K562 (cell line): Measurements from ENCODE around the gene MED16. TPM values are rescaled to one million over a fixed set of nuclear protein-coding genes. Genes with fewer than 3 reads are reported as not detected.

Experiments
- ATAC-seq: fragments of 200-7000 bp; cut with Tn5 transposase; 3 replicates; pipeline ENCODE4 v1.9.1; 2020; ENCODE audit warnings: moderate library complexity
- BruUV-seq: library from RNA; stranded (reverse); fragments of 400-500 nt; replicated peaks from 2 replicates; lab custom pipeline; 2021; lab: Mats Ljungman, UMichigan
- CTCF ChIA-PET: fragments of 300-600 bp; formaldehyde crosslinking; extraction: SDS; loops from one replicate; lab custom pipeline; 2021; ENCODE audit warnings: low intra/inter-chr PET ratio; lab: Yijun Ruan, JAX
- POLR2A ChIA-PET: fragments of 300-600, 350-650 bp; sonication (Branson Sonifier 250); formaldehyde crosslinking; extraction: SDS; loops from one replicate; lab custom pipeline; 2021; ENCODE audit warnings: antibody characterized with exemption, inconsistent platforms; lab: Yijun Ruan, JAX
- DNase-seq, 4 experiments: peaks; one replicate each; pipeline versions ENCODE4 v3.0.0 to v3.0.0-alpha.2; 2011 to 2018; ENCODE audit warnings: low spot score in 3 of 4, mixed read lengths in 3 of 4; ENCODE audit errors: extremely low read depth in 1 of 4
- FAIRE-seq: peaks from 2 replicates; lab custom pipeline; 2011; peaks lifted over from hg19 to GRCh38; lab: Jason Lieb, UNC
- H2AFZ ChIP-seq: 2 replicates; pipeline ENCODE4 v1.6.0; 2011; ENCODE audit warnings: low read depth, low read length, control low read depth, inconsistent platforms
- H3K27ac ChIP-seq: fragments of 200-600 bp; 3 replicates; pipeline ENCODE4 v1.8.0; 2011; ENCODE audit warnings: low read depth, mild to moderate bottlenecking, control low read depth, inconsistent platforms, low read length, moderate library complexity, mixed read lengths; ENCODE audit errors: extremely low read depth
- H3K27me3 ChIP-seq, 2 experiments: fragments of 300-600 bp in 1 of 2; 2 replicates in 1 of 2; 3 replicates in 1 of 2; pipeline versions ENCODE4 v1.6.0 to v1.8.0; 2011; ENCODE audit warnings: inconsistent platforms in 2 of 2, low read length in 2 of 2, mild to moderate bottlenecking in 1 of 2, mixed read lengths in 1 of 2, moderate library complexity in 1 of 2; ENCODE audit not compliant: control insufficient read depth in 2 of 2, insufficient read depth in 2 of 2
- H3K36me3 ChIP-seq: fragments of 300-600 bp; 3 replicates; pipeline ENCODE4 v1.8.0; 2011; ENCODE audit warnings: mild to moderate bottlenecking, low read length, inconsistent platforms; ENCODE audit not compliant: control insufficient read depth, insufficient read depth
- H3K4me1 ChIP-seq, 2 experiments: fragments of 200-600 bp in 1 of 2; replicated peaks in 1 of 2; 2 replicates in 1 of 2; 3 replicates in 1 of 2; pipeline versions ENCODE4 v1.5.1 to v1.8.0; 2011; ENCODE audit warnings: inconsistent platforms in 2 of 2, low read length in 2 of 2, mild to moderate bottlenecking in 1 of 2, mixed read lengths in 1 of 2, moderate library complexity in 1 of 2; ENCODE audit not compliant: control insufficient read depth in 2 of 2, insufficient read depth in 2 of 2
- H3K4me2 ChIP-seq: 2 replicates; pipeline ENCODE4 v1.6.1; 2011; ENCODE audit warnings: low read length, control low read depth, inconsistent platforms, mixed read lengths; ENCODE audit not compliant: insufficient read depth
- H3K4me3 ChIP-seq: fragments of 200-600 bp; sonication (generic), shearing (Covaris generic); 2 replicates; pipeline ENCODE4 v1.5.1; 2016; ENCODE audit warnings: control low read depth, inconsistent platforms
- H3K79me2 ChIP-seq: fragments of 200-600 bp; 3 replicates; pipeline ENCODE4 v1.8.0; 2011; ENCODE audit warnings: low read length, inconsistent platforms; ENCODE audit not compliant: control insufficient read depth, insufficient read depth
- H3K9ac ChIP-seq, 2 experiments: 2 replicates each; pipeline versions ENCODE4 v1.6.0 to v1.6.1; 2011; ENCODE audit warnings: low read depth in 2 of 2, low read length in 2 of 2, control low read depth in 1 of 2, inconsistent platforms in 1 of 2, mild to moderate bottlenecking in 1 of 2, mixed read lengths in 1 of 2; ENCODE audit not compliant: insufficient read depth in 1 of 2
- H3K9me1 ChIP-seq: one replicate; pipeline ENCODE4 v1.6.0; 2011; ENCODE audit warnings: inconsistent platforms, mild to moderate bottlenecking, low read length, moderate library complexity; ENCODE audit not compliant: control insufficient read depth, insufficient read depth
- H3K9me3 ChIP-seq: replicated peaks from 2 replicates; pipeline ENCODE4 v1.5.1; 2011; ENCODE audit warnings: low read depth, low read length, inconsistent platforms; ENCODE audit not compliant: control insufficient read depth, insufficient read depth
- H4K20me1 ChIP-seq: replicated peaks from 2 replicates; pipeline ENCODE4 v1.6.1; 2011; ENCODE audit warnings: low read length, inconsistent platforms, mixed read lengths; ENCODE audit not compliant: control insufficient read depth, insufficient read depth
- ARHGAP35 ChIP-seq: fragments of 450-650 bp; IDR thresholded peaks from 2 replicates; pipeline ENCODE4 v1.6.1; 2018; ENCODE audit not compliant: partially characterized antibody
- ARID2 ChIP-seq: fragments of 450-650 bp; IDR thresholded peaks from 2 replicates; pipeline ENCODE4 v1.6.1; 2017; ENCODE audit warnings: antibody characterized with exemption, mild to moderate bottlenecking
- ARID3B ChIP-seq: fragments of 250-450 bp; sonication (Bioruptor Pico); IDR thresholded peaks from 2 replicates; pipeline ENCODE4 v1.4.0; 2020; ENCODE audit warnings: borderline replicate concordance
- CEBPB ChIP-seq: fragments of 450-650 bp; IDR thresholded peaks from 2 replicates; pipeline ENCODE4 v1.6.1; 2016; ENCODE audit warnings: missing genetic modification characterization, missing compliant biosample characterization
- CLOCK ChIP-seq: fragments of 250-450 bp; sonication (Bioruptor Pico); IDR thresholded peaks from 2 replicates; pipeline ENCODE4 v1.4.0; 2020; ENCODE audit warnings: mild to moderate bottlenecking, moderate library complexity, borderline replicate concordance
- FOXA1 ChIP-seq: fragments of 450-650 bp; IDR thresholded peaks from 2 replicates; pipeline ENCODE4 v1.6.1; 2016; ENCODE audit warnings: mild to moderate bottlenecking, borderline replicate concordance
- POLR2A ChIP-seq: fragments of 450-650 bp; conservative IDR thresholded peaks from 2 replicates; pipeline ENCODE4 v1.6.1; 2016
- RCOR1 ChIP-seq, 2 experiments: IDR thresholded peaks; 2 replicates each; pipeline ENCODE4 v1.6.1; 2012; ENCODE audit warnings: low read depth in 2 of 2, low read length in 2 of 2, borderline replicate concordance in 1 of 2, improper control_type of control experiment in 1 of 2
- SIN3B ChIP-seq: fragments of 450-650 bp; IDR thresholded peaks from 2 replicates; pipeline ENCODE4 v1.6.1; 2017; ENCODE audit warnings: low read depth, mild to moderate bottlenecking, moderate library complexity
- SMARCB1 ChIP-seq: IDR thresholded peaks from 2 replicates; pipeline ENCODE4 v1.6.1; 2011; ENCODE audit warnings: improper control_type of control experiment, low read depth; ENCODE audit not compliant: insufficient read length
- SP1 ChIP-seq: sonication (generic); formaldehyde crosslinking; IDR thresholded peaks from 2 replicates; pipeline ENCODE4 v1.8.1; 2022; ENCODE audit warnings: mild to moderate bottlenecking, missing genetic modification reagents
- TAF1 ChIP-seq: IDR thresholded peaks from 2 replicates; pipeline ENCODE4 v1.6.1; 2011; ENCODE audit warnings: mild to moderate bottlenecking, low read length, moderate library complexity; ENCODE audit not compliant: insufficient read depth, control insufficient read depth, severe bottlenecking; ENCODE audit errors: extremely low read depth
- U2AF2 ChIP-seq: fragments of 200-400 bp; formaldehyde crosslinking; optimal IDR thresholded peaks from 2 replicates; pipeline ENCODE3; 2017; ENCODE audit warnings: low read depth, mild to moderate bottlenecking, low read length
- XRCC3 ChIP-seq: fragments of 450-650 bp; IDR thresholded peaks from 2 replicates; pipeline ENCODE4 v1.6.1; 2017; ENCODE audit warnings: mild to moderate bottlenecking, moderate library complexity
- ZFP1 ChIP-seq: fragments of 450-650 bp; formaldehyde crosslinking; IDR thresholded peaks from 2 replicates; pipeline ENCODE4 v1.4.0; 2020; ENCODE audit warnings: mild to moderate bottlenecking, mixed read lengths
- ZNF384 ChIP-seq: IDR thresholded peaks from 2 replicates; pipeline ENCODE4 v1.6.1; 2012; ENCODE audit warnings: low read depth, low read length, improper control_type of control experiment
- ZNF639 ChIP-seq, 2 experiments: fragments of 200-800 bp in 1 of 2; sonication (Bioruptor generic) in 1 of 2; sonication (generic) in 1 of 2; formaldehyde crosslinking in 1 of 2; IDR thresholded peaks in 1 of 2; conservative IDR thresholded peaks in 1 of 2; 2 replicates each; pipeline versions ENCODE4 v1.5.0 to v1.6.1; 2016 to 2020; ENCODE audit warnings: missing compliant biosample characterization in 1 of 2, missing genetic modification characterization in 1 of 2, missing genetic modification reagents in 1 of 2
- WGBS: fragments of 100-300 bp; shearing (Covaris generic); methylation state at CpG from one replicate; pipeline ENCODE4 v1.1.6; 2016; ENCODE audit warnings: low coverage, mixed read lengths; ENCODE audit not compliant: insufficient coverage; ENCODE audit errors: missing lambda C conversion rate; 5-methylcytosine and 5-hydroxymethylcytosine counted together
- in situ Hi-C: fragments of 300-500 bp; cut with MboI; formaldehyde crosslinking; loops from 4 replicates; pipeline ENCODE4 v1.15.0; 2018; ENCODE audit warnings: inconsistent platforms, mixed read lengths
- intact Hi-C: fragments of 100-400 bp; cut with micrococcal nuclease; formaldehyde crosslinking; loops from 2 replicates; pipeline ENCODE4 v1.14.2; 2022
- polyA plus RNA-seq, 8 experiments: library from polyadenylated mRNA; depleted of rRNA in 4 of 8; stranded (reverse) in 5 of 8; unstranded in 3 of 8; fragments of >200 nt; fragmentation: Nextera tagmentation in 2 of 8; fragmentation: Illumina TruSeq in 1 of 8; extraction: Ambion mirVana in 2 of 8; extraction: Trizol in 1 of 8; gene quantifications; 2 replicates each; pipeline versions ENCODE4 v1.2.1 to v1.2.3, GENCODE V29; 2011 to 2014; ENCODE audit warnings: inconsistent platforms in 1 of 8, missing spikeins in 1 of 8
- total RNA-seq, 7 experiments: library from RNA; depleted of rRNA in 6 of 7; stranded (reverse); fragments of >200 nt in 6 of 7; fragmentation: Illumina TruSeq in 2 of 7; extraction: Trizol in 2 of 7; gene quantifications; 2 replicates each; pipeline versions ENCODE4 v1.2.1 to v1.2.3, GENCODE V29; 2011 to 2021; ENCODE audit warnings: low replicate concordance in 1 of 7

Gene MED16
- total and polyA plus RNA-seq, 9 of the 15 experiments (the other 6 are each of a cell fraction or from before 2014, with no cell fraction given) = 0.89 to 59.9 (median 8.6) TPM

GRCh38 chr19:913080-913748, 20.2 kb upstream of the MED16 start, which contains the start of gene R3HDM4:
Gene R3HDM4, minus strand, starts transcription at chr19:913219. Its CDS starts 62 bp downstream, at chr19:913157.
- peak within 1 kb of the TSS; percentile 77 to 89 for H3K9ac ChIP-seq
- peak within 1 kb of the TSS; percentile 96 for H3K4me3 ChIP-seq
- intact Hi-C loops (no loop called here), in situ Hi-C loops (no loop called here)
- H3K9me1 ChIP-seq = no peaks in the 10 kb centered on the region
- POLR2A ChIA-PET = no interaction called here
- peak within 1 kb of the TSS; percentile 91 for H3K27ac ChIP-seq
- H3K36me3 ChIP-seq = peaks cover 10% of the 10 kb centered on the region; the same call in 1 of the 3 replicates
- TSS peak; percentile 42 for BruUV-seq
- peak; percentile 69 to 84 (median 76) for DNase-seq
- FAIRE-seq = no peak
- H3K4me1 ChIP-seq = peaks cover 13 to 72% of the 10 kb centered on the region in 2 experiments
- H3K79me2 ChIP-seq = peaks cover 70% of the 10 kb centered on the region
- WGBS = 15% methylated on average over 17 of the region's 76 CpGs
- H2AFZ ChIP-seq = peak within 1 kb of the TSS; percentile 72; the same call in 1 of the 2 replicates
- CTCF ChIA-PET = no interaction called here
- peak within 1 kb of the TSS; percentile 86 for H3K4me2 ChIP-seq
- no peaks in the 10 kb centered on the region for H3K9me3 ChIP-seq
- peak; percentile 36 for ATAC-seq
- H4K20me1 ChIP-seq = 0 out of 2 replicates have a peak, but pooled peaks cover 4% of the 10 kb centered on the region
- no peaks in the 10 kb centered on the region for H3K27me3 ChIP-seq
- no peak for TF ChIP-seq ARID3B (CRISPR knock-in tag)
- peak; percentile 77 for TF ChIP-seq TAF1
- no peak for TF ChIP-seq CEBPB (tag)
- TF ChIP-seq ZFP1 (CRISPR knock-in tag) = no peak
- TF ChIP-seq POLR2A = 0 out of 2 replicates have a peak, but pooled peaks have one; percentile 35
- no peak for TF ChIP-seq ARID2
- TF ChIP-seq U2AF2 = no peak
- no peak for TF ChIP-seq CLOCK
- TF ChIP-seq XRCC3 = no peak
- TF ChIP-seq SP1 (CRISPR knock-in tag) = peak; percentile 47; the same call in 1 of the 2 replicates
- no peak for TF ChIP-seq SMARCB1
- TF ChIP-seq FOXA1 = no peak
- TF ChIP-seq ZNF639 (CRISPR knock-in tag; conservative IDR thresholded peaks at IDR 0.05 in 1 of 2, IDR thresholded peaks at IDR 0.05 in 1 of 2) = peak in 1 of 2 experiments; percentile 99; a peak in 2 of 4 replicates
- no peak for TF ChIP-seq RCOR1 (IDR thresholded peaks at IDR 0.05; ENCODE audit: borderline replicate concordance in 1 of 2, low read depth in 2 of 2, low read length in 2 of 2)
- TF ChIP-seq ZNF384 = no peak
- TF ChIP-seq SIN3B = no peak
- no peak for TF ChIP-seq ARHGAP35
